Ramos (cell line): ENCODE data around the gene SH2D2A.

Source experiments
- in situ Hi-C: fragments of 300-500 bp; cut with MboI; formaldehyde crosslinking; loops from one replicate; pipeline ENCODE4 v1.14.3; 2022; ENCODE audit warnings: low sequenced_read_pairs; ENCODE audit not compliant: unreplicated experiment

Gene SH2D2A

GRCh38 chr1:156776942-156777341 is 39.7 kb downstream of the SH2D2A start:
- in situ Hi-C loops: no loop called here

GRCh38 chr1:156775799-156776198 is 40.8 kb downstream of the SH2D2A start:
- in situ Hi-C loops: no loop called here

- in situ Hi-C loops: loop anchor here (25.0 kb wide), 1 partner anchor 1064 kb away; the partner anchor contains the start of gene CD5L
Measured at GRCh38 chr1:156773607-156774006, 43.0 kb downstream of the SH2D2A start.

- in situ Hi-C loops: loop anchor here (25.0 kb wide), 1 partner anchor 1064 kb away; the partner anchor contains the start of gene CD5L
Measured at GRCh38 chr1:156772728-156773497, 43.7 kb downstream of the SH2D2A start.

GRCh38 chr1:156772222-156772621 is 44.4 kb downstream of the SH2D2A start:
- in situ Hi-C loops: loop anchor here (25.0 kb wide), 1 partner anchor 1065 kb away; the partner anchor contains the start of gene CD5L

GRCh38 chr1:156768610-156769295 is 47.9 kb downstream of the SH2D2A start:
- in situ Hi-C loops: loop anchor here (25.0 kb wide), 1 partner anchor 1069 kb away; the partner anchor contains the start of gene CD5L

- in situ Hi-C loops: loop anchor here (25.0 kb wide), 1 partner anchor 1069 kb away; the partner anchor contains the start of gene CD5L
Measured at GRCh38 chr1:156767879-156768604, 48.6 kb downstream of the SH2D2A start.

GRCh38 chr1:156767101-156767878 is 49.4 kb downstream of the SH2D2A start, which contains the start of gene PRCC:
Gene PRCC, plus strand, starts transcription at chr1:156767535. Its CDS starts 237 bp downstream, at chr1:156767772.
- in situ Hi-C loops: loop anchor here (25.0 kb wide), 1 partner anchor 1070 kb away; the partner anchor contains the start of gene CD5L

- in situ Hi-C loops: loop anchor here (25.0 kb wide), 1 partner anchor 1071 kb away; the partner anchor contains the start of gene CD5L
Measured at GRCh38 chr1:156766298-156767100, 50.1 kb downstream of the SH2D2A start.

- in situ Hi-C loops: loop anchor here (25.0 kb wide), 1 partner anchor 1072 kb away; the partner anchor contains the start of gene CD5L
Measured at GRCh38 chr1:156765666-156766065, 51.0 kb downstream of the SH2D2A start.

GRCh38 chr1:156765136-156765535 is 51.5 kb downstream of the SH2D2A start:
- in situ Hi-C loops: loop anchor here (25.0 kb wide), 1 partner anchor 1072 kb away; the partner anchor contains the start of gene CD5L

GRCh38 chr1:156760796-156761104 is 55.9 kb downstream of the SH2D2A start:
- in situ Hi-C loops: loop anchor here (25.0 kb wide), 1 partner anchor 1077 kb away; the partner anchor contains the start of gene CD5L

- in situ Hi-C loops: loop anchor here (25.0 kb wide), 1 partner anchor 1077 kb away; the partner anchor contains the start of gene CD5L
Measured at GRCh38 chr1:156760092-156760795, 56.4 kb downstream of the SH2D2A start.

- in situ Hi-C loops: loop anchor here (25.0 kb wide), 1 partner anchor 1080 kb away; the partner anchor contains the start of gene CD5L
Measured at GRCh38 chr1:156757572-156758253, 58.9 kb downstream of the SH2D2A start.

GRCh38 chr1:156756355-156756754 is 60.3 kb downstream of the SH2D2A start:
- in situ Hi-C loops: loop anchor here (25.0 kb wide), 1 partner anchor 1081 kb away; the partner anchor contains the start of gene CD5L
